Mesendoderm (in vitro differentiated cells): Measurements from ENCODE around the gene ZFYVE26.

Experiments
- DNase-seq: peaks from one replicate; pipeline ENCODE4 v3.0.0; 2013
- H2AK5ac ChIP-seq: 2 replicates; pipeline ENCODE4 v1.6.1; 2013; ENCODE audit warnings: low read length, inconsistent platforms
- H2BK120ac ChIP-seq: 2 replicates; pipeline ENCODE4 v1.6.1; 2013; ENCODE audit warnings: low read depth, mild to moderate bottlenecking, low read length, moderate library complexity, mixed read lengths
- H2BK15ac ChIP-seq: replicated peaks from 2 replicates; pipeline ENCODE4 v1.6.1; 2013; ENCODE audit warnings: low read depth, mild to moderate bottlenecking, moderate library complexity
- H2BK5ac ChIP-seq: 2 replicates; pipeline ENCODE4 v1.6.1; 2013; ENCODE audit warnings: low read length, inconsistent platforms
- H3K18ac ChIP-seq: 2 replicates; pipeline ENCODE4 v1.6.1; 2013; ENCODE audit warnings: mild to moderate bottlenecking, low read length, mixed read lengths
- H3K23ac ChIP-seq: one replicate; pipeline ENCODE4 v1.6.1; 2013; ENCODE audit warnings: low read length
- H3K27ac ChIP-seq: 2 replicates; pipeline ENCODE4 v1.5.1; 2013; ENCODE audit warnings: low read depth, mild to moderate bottlenecking, inconsistent platforms, low read length, moderate library complexity
- H3K27me3 ChIP-seq: 2 replicates; pipeline ENCODE4 v1.6.1; 2013; ENCODE audit warnings: low read length, control low read depth, mild to moderate bottlenecking, inconsistent platforms; ENCODE audit not compliant: insufficient read depth, poor library complexity
- H3K36me3 ChIP-seq: 2 replicates; pipeline ENCODE4 v1.6.1; 2013; ENCODE audit warnings: low read length, inconsistent platforms; ENCODE audit not compliant: control insufficient read depth, insufficient read depth
- H3K4ac ChIP-seq: one replicate; pipeline ENCODE4 v1.6.1; 2013; ENCODE audit warnings: low read depth, mild to moderate bottlenecking, low read length, moderate library complexity
- H3K4me1 ChIP-seq: 2 replicates; pipeline ENCODE4 v1.6.1; 2013; ENCODE audit warnings: low read depth, low read length, inconsistent platforms; ENCODE audit not compliant: control insufficient read depth
- H3K4me2 ChIP-seq: 2 replicates; pipeline ENCODE4 v1.6.1; 2013; ENCODE audit warnings: low read length
- H3K4me3 ChIP-seq: 2 replicates; pipeline ENCODE4 v1.5.1; 2013; ENCODE audit warnings: mild to moderate bottlenecking, low read length
- H3K56ac ChIP-seq: one replicate; pipeline ENCODE4 v1.6.1; 2013; ENCODE audit warnings: low read length
- H3K79me1 ChIP-seq: 2 replicates; pipeline ENCODE4 v1.6.1; 2013; ENCODE audit warnings: low read length, inconsistent platforms
- H3K79me2 ChIP-seq: 2 replicates; pipeline ENCODE4 v1.6.1; 2013; ENCODE audit warnings: mild to moderate bottlenecking, low read length; ENCODE audit not compliant: control insufficient read depth, insufficient read depth
- H3K9ac ChIP-seq: 2 replicates; pipeline ENCODE4 v1.6.1; 2013; ENCODE audit warnings: low read length, inconsistent platforms
- H4K5ac ChIP-seq: one replicate; pipeline ENCODE4 v1.6.1; 2013; ENCODE audit warnings: low read length
- H4K8ac ChIP-seq: one replicate; pipeline ENCODE4 v1.6.1; 2013; ENCODE audit warnings: low read depth, mild to moderate bottlenecking, control low read depth, low read length, moderate library complexity
- WGBS: extraction: QIAGEN DNeasy Blood & Tissue Kit; methylation state at CpG from one replicate; pipeline ENCODE4 v1.1.7; 2013; ENCODE audit warnings: low lambda C conversion rate, missing lambda C conversion rate; ENCODE audit not compliant: insufficient coverage; ENCODE audit errors: extremely low coverage; 5-methylcytosine and 5-hydroxymethylcytosine counted together

Gene ZFYVE26

GRCh38 chr14:67746927-67747326 lies 69.5 kb downstream of the ZFYVE26 start:
- no CpG with 5 or more reads among the region's 1 CpG for whole genome bisulfite sequencing
- no peaks in the 10 kb centered on the region for H3K79me2 ChIP-seq
- no peak overlapping the region for H2BK120ac ChIP-seq
- H3K18ac ChIP-seq, result no peak overlapping the region
- DNase-seq, result no peak
- no peak overlapping the region for H3K27ac ChIP-seq
- H4K5ac ChIP-seq, result no peak overlapping the region
- H3K9ac ChIP-seq, result no peak overlapping the region
- no peak overlapping the region for H3K23ac ChIP-seq
- H3K4ac ChIP-seq, result no peak overlapping the region
- H3K4me2 ChIP-seq, result no peak overlapping the region
- H2BK15ac ChIP-seq, result no peak overlapping the region
- no peak overlapping the region for H2AK5ac ChIP-seq
- H3K56ac ChIP-seq, result no peak overlapping the region
- no peak overlapping the region for H2BK5ac ChIP-seq
- no peaks in the 10 kb centered on the region for H3K79me1 ChIP-seq
- H3K27me3 ChIP-seq, result no peaks in the 10 kb centered on the region
- peaks cover 8% of the 10 kb centered on the region for H3K36me3 ChIP-seq
- no peak overlapping the region for H4K8ac ChIP-seq
- H3K4me1 ChIP-seq, result no peaks in the 10 kb centered on the region
- no peak overlapping the region for H3K4me3 ChIP-seq

- no peak overlapping the region for H2BK5ac ChIP-seq
- WGBS, result no CpG with 5 or more reads among the region's 2 CpGs
- no peak overlapping the region for H4K8ac ChIP-seq
- H4K5ac ChIP-seq, result no peak overlapping the region
- H3K4me3 ChIP-seq, result no peak overlapping the region
- H2BK120ac ChIP-seq, result no peak overlapping the region
- no peak overlapping the region for H3K18ac ChIP-seq
- H3K79me1 ChIP-seq, result no peaks in the 10 kb centered on the region
- no peak overlapping the region for H2BK15ac ChIP-seq
- no peak overlapping the region for H3K23ac ChIP-seq
- peaks cover 2% of the 10 kb centered on the region for H3K36me3 ChIP-seq
- H3K4me2 ChIP-seq, result no peak overlapping the region
- H3K9ac ChIP-seq, result no peak overlapping the region
- H2AK5ac ChIP-seq, result no peak overlapping the region
- no peak overlapping the region for H3K27ac ChIP-seq
- H3K4ac ChIP-seq, result no peak overlapping the region
- H3K4me1 ChIP-seq, result no peaks in the 10 kb centered on the region
- H3K56ac ChIP-seq, result no peak overlapping the region
- no peaks in the 10 kb centered on the region for H3K79me2 ChIP-seq
- no peak for DNase-seq
- H3K27me3 ChIP-seq, result no peaks in the 10 kb centered on the region
Measured at GRCh38 chr14:67744046-67744445, 72.3 kb downstream of the ZFYVE26 start.

- no CpG with 5 or more reads among the region's 12 CpGs for WGBS
- DNase-seq, result peak; percentile 3
Measured at GRCh38 chr14:67738740-67739504, 77.5 kb downstream of the ZFYVE26 start.

GRCh38 chr14:67736771-67737170 lies 79.6 kb downstream of the ZFYVE26 start:
- Histone ChIP-seq H3K79me1 (no peaks in the 10 kb centered on the region), H3K36me3 (no peaks in the 10 kb centered on the region), H2BK15ac (no peak overlapping the region), H3K4me1 (no peaks in the 10 kb centered on the region), H3K23ac (no peak overlapping the region), H3K27ac (no peak overlapping the region), H3K9ac (no peak overlapping the region), H3K4me3 (no peak overlapping the region), H3K56ac (no peak overlapping the region), H3K27me3 (no peaks in the 10 kb centered on the region), H3K79me2 (no peaks in the 10 kb centered on the region), H3K18ac (no peak overlapping the region), H2BK5ac (no peak overlapping the region), H2BK120ac (no peak overlapping the region), H3K4me2 (no peak overlapping the region), H2AK5ac (no peak overlapping the region), H4K8ac (no peak overlapping the region), H3K4ac (no peak overlapping the region), H4K5ac (no peak overlapping the region)
- WGBS, result no CpG with 5 or more reads among the region's 4 CpGs
- DNase-seq, result no peak

More at GRCh38 chr14:67738740-67739504, 77.5 kb downstream of the ZFYVE26 start:
- Histone ChIP-seq H3K4me2 (no peak overlapping the region), H3K23ac (no peak overlapping the region), H4K8ac (no peak overlapping the region), H3K4me1 (no peaks in the 10 kb centered on the region), H3K9ac (no peak overlapping the region), H2BK15ac (no peak overlapping the region), H3K18ac (no peak overlapping the region), H2BK5ac (no peak overlapping the region), H3K79me2 (no peaks in the 10 kb centered on the region), H3K4me3 (no peak overlapping the region), H3K36me3 (no peaks in the 10 kb centered on the region), H3K79me1 (no peaks in the 10 kb centered on the region), H2AK5ac (no peak overlapping the region), H3K27ac (no peak overlapping the region), H2BK120ac (no peak overlapping the region), H3K56ac (no peak overlapping the region), H3K4ac (no peak overlapping the region), H3K27me3 (no peaks in the 10 kb centered on the region), H4K5ac (no peak overlapping the region)

GRCh38 chr14:67735336-67736147 lies 80.8 kb downstream of the ZFYVE26 start:
- Histone ChIP-seq H3K79me2 (no peaks in the 10 kb centered on the region), H3K23ac (no peak overlapping the region), H3K36me3 (no peaks in the 10 kb centered on the region)

More at GRCh38 chr14:67735336-67736147, 80.8 kb downstream of the ZFYVE26 start:
- no peaks in the 10 kb centered on the region for H3K79me1 ChIP-seq
- no peak for DNase-seq
- H4K5ac ChIP-seq, result no peak overlapping the region
- no peak overlapping the region for H3K56ac ChIP-seq
- H2BK15ac ChIP-seq, result no peak overlapping the region
- H3K9ac ChIP-seq, result no peak overlapping the region
- H2BK5ac ChIP-seq, result no peak overlapping the region
- no peak overlapping the region for H3K27ac ChIP-seq
- H3K4ac ChIP-seq, result no peak overlapping the region
- H3K18ac ChIP-seq, result no peak overlapping the region
- no peak overlapping the region for H3K4me2 ChIP-seq
- H3K4me1 ChIP-seq, result no peaks in the 10 kb centered on the region
- no peak overlapping the region for H2AK5ac ChIP-seq
- H3K4me3 ChIP-seq, result no peak overlapping the region
- no peaks in the 10 kb centered on the region for H3K27me3 ChIP-seq
- H4K8ac ChIP-seq, result no peak overlapping the region
- no peak overlapping the region for H2BK120ac ChIP-seq
- no CpG with 5 or more reads among the region's 10 CpGs for WGBS
